VCaP (cell line): Measurements from ENCODE around the gene COL4A2.

Experiments used
- H3K27ac ChIP-seq: fragments of 450-650 bp; 2 replicates; pipeline ENCODE4 v1.5.1; 2017
- CTCF ChIP-seq: fragments of 450-650 bp; conservative IDR thresholded peaks from 2 replicates; pipeline ENCODE4 v1.5.1; 2017; ENCODE audit warnings: mild to moderate bottlenecking, moderate library complexity

The COL4A2 gene

DNA sequence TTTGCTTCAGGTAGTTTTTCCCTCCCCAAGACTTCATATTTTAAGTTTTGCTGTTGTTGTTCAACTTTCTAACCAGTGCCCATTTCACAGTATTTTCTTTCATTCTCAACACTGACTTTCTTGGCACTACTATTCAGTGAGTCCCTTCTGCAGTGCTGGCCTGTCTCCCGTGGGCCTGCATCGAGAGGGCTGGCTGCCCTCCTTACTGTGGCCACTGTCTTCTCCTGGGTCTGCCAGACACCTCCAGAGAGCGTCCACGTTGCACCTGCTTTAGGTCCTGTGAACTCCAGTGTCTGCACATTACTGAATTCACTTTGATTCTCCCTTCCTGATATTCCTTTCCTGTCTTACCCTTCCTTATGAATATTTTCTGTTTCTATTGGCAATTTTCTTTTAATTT is 27.4 kb upstream of the COL4A2 start:
- no peak for TF ChIP-seq CTCF
- H3K27ac ChIP-seq = no peak overlapping the region

GRCh38 chr13:110280231-110280813 is 26.8 kb upstream of the COL4A2 start:
- H3K27ac ChIP-seq = no peak overlapping the region
- no peak for TF ChIP-seq CTCF

DNA sequence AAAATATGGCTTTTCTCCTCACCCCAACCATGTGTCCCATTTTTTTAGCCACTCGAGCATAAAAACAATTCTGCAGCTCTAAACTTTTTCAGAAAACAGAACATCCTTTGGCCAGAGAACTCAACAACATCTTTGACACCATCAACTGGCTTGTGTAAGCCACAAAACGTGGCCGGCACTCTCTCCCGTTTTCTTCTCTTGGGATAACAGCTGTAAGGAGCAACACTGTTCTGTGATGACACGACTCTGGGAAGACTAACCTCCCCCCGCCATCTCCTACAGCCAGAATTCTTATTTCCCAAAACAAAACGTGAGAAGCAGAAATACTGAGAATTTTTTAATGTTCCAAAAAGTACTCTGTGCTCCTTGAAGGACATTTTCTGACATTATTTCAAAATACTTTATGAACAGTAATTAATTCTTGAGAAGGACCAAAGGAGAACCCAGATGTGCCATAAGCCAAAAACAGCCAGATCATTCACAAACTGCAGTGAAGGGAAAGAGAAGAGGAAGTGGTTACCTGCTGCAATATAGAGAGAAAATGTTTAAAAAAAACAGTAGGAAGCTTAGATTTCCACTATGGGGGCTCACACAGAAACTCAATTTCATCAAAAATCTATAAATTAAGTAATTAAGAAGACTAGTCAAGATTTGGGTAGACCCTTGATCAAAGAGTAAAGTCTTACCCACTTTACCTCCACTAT is 25.9 kb upstream of the COL4A2 start:
- H3K27ac ChIP-seq = no peak overlapping the region
- TF ChIP-seq CTCF = no peak

DNA sequence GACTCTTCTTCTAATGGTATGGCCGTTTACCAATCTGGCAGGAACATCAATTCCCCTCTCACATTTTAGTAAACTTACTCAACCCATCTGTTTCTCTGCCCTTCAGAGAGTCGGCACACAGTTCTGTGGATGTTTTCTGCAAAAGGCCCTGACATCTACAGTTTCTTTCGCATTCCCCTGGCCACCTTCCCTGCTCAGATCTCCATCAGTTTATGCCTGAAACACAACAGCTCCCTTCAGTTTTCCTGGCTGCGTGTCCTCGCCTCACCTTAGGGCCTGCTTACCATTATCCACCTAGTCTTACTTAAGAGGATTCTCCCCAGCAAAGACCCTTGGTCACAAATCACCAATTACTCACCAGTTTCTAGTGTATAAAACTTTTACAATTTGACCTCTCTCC is 25.3 kb upstream of the COL4A2 start:
- TF ChIP-seq CTCF = no peak
- no peak overlapping the region for H3K27ac ChIP-seq

- no peak overlapping the region for H3K27ac ChIP-seq
- no peak for TF ChIP-seq CTCF
Measured at GRCh38 chr13:110282316-110282841, 24.7 kb upstream of the COL4A2 start.

DNA sequence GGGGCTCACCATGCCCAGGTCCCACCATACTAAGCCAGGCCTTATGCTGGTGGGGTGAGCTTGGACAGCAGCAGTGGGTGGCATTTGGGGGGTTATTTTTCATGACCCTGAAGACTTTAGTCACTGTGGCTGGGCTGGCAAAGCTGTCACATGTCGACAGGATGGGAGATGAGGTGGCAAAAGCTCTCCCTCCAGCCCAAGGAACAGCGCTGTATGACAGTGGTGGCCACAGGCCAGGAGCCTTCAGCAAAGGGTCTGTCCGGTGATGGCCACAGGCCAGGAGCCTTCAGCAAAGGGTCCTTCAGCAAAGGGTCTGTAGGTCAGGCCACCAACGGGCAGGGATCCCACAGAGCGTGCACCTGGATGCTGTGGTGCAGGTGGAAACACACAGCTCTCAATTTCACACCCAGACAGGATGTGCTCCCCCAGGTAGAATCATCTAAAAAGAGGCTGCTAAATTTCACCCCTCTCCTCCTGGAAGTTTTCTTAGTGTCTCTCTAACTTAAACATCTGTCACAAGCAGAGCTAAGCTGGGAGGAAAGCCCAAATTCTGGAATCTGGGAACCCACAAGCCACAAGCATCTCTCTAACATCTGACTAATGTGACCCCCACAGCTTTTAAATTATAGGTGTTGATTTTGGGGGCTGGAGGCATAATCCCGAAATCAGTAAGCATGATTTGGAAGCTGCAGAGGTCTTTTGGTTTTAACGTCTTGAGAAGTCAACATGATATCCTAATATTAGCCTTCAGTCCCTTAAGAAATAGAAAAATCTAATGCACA is 23.2 kb upstream of the COL4A2 start:
- H3K27ac ChIP-seq = no peak overlapping the region
- no peak for TF ChIP-seq CTCF

DNA sequence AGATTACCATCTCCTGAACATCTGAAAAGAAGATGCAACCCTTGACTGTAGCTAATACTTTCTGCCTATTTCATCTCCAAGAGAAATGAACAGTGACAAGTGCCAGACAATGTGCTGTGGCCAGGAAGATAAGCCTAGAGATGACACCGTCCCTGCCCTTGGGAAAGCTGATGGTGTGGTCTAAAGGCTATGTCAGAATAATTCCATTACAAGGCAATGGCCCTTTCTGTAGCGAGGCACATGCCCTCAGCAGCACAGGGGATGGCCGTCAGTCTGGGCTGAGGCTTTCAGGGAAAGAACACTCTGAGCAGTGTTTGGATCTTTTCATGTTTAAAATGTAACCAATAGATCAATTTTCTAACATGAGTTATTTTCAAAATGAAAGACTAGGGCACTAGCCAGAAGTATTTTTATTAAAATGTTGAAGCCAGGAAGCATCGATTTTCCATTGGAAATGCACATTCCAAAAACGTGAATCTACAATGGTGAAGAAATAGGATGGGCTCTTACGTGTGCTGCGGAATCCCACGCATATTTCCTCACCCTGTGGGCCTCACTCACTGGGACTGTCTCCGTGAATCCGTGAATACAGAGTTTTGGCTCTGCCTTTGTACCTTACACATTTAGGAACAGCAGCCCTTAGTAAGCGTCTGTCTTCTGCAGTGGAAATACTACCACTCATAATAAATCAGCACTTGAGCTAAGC is 22.2 kb upstream of the COL4A2 start:
- no peak overlapping the region for H3K27ac ChIP-seq
- TF ChIP-seq CTCF = no peak
